Adrenal gland (tissue), 5 donors: ENCODE results near the gene SURF6.

Experiments used
- CTCF ChIP-seq, 6 experiments: fragments of 450-650 bp in 4 of 6; fragments of 200-600 bp in 2 of 6; sonication (generic) in 1 of 6; IDR thresholded peaks; 1 replicate in 5 of 6; 2 replicates in 1 of 6; pipeline versions ENCODE4 v1.5.1 to v1.8.0; 2016 to 2021; ENCODE audit warnings: antibody characterized with exemption in 6 of 6, mild to moderate bottlenecking in 2 of 6, moderate library complexity in 1 of 6
- POLR2A ChIP-seq, 2 donors: fragments of 450-650 bp; IDR thresholded peaks; one replicate each; pipeline ENCODE4 v1.6.1; 2017; ENCODE audit warnings: antibody characterized with exemption in 2 of 2, mild to moderate bottlenecking in 2 of 2, moderate library complexity in 1 of 2
- donor health status: DM: no; HTN: no; CAD: no.

GRCh38 chr9:133304158-133304470 lies 31.9 kb downstream of the SURF6 start:
- TF ChIP-seq CTCF (IDR thresholded peaks at IDR 0.05) (no peak), POLR2A (IDR thresholded peaks at IDR 0.05) (no peak)
